Measurements from ENCODE around the gene CROCC2.

Gene CROCC2

GRCh38 chr2:240991378-240992263 is 85.5 kb downstream of the CROCC2 start:
- DNase-seq = peak; percentile 34 to 63

- DNase-seq = no peak
Measured at GRCh38 chr2:240992572-240993291, 86.6 kb downstream of the CROCC2 start.

- DNase-seq = no peak
Measured at GRCh38 chr2:240993446-240994170, 87.5 kb downstream of the CROCC2 start.

GRCh38 chr2:240994171-240994896 is 88.2 kb downstream of the CROCC2 start:
- DNase-seq = no peak

GRCh38 chr2:240995041-240996021 is 89.2 kb downstream of the CROCC2 start:
- DNase-seq = no peak

- no peak for DNase-seq
Measured at GRCh38 chr2:240996161-240996833, 90.2 kb downstream of the CROCC2 start.

- DNase-seq = no peak
Measured at GRCh38 chr2:240996834-240997140, 90.7 kb downstream of the CROCC2 start.

GRCh38 chr2:240997141-240997855 is 91.2 kb downstream of the CROCC2 start:
- DNase-seq = no peak

- DNase-seq = peak in 1 of 2 experiments; percentile 4
Measured at GRCh38 chr2:240997856-240998705, 91.9 kb downstream of the CROCC2 start, which contains the start of gene SNED1. Gene SNED1 (plus strand): TSS chr2:240998618. CDS start chr2:240998838, 220 bp downstream.

GRCh38 chr2:240998706-240998994 is 92.5 kb downstream of the CROCC2 start:
- DNase-seq = no peak

- DNase-seq = no peak
Measured at GRCh38 chr2:240998995-240999791, 93.1 kb downstream of the CROCC2 start.

- DNase-seq = no peak
Measured at GRCh38 chr2:240999873-241000541, 93.9 kb downstream of the CROCC2 start.

- DNase-seq = no peak
Measured at GRCh38 chr2:241000831-241001321, 94.7 kb downstream of the CROCC2 start.

- DNase-seq = no peak
Measured at GRCh38 chr2:241001413-241002274, 95.5 kb downstream of the CROCC2 start.

- DNase-seq = no peak
Measured at GRCh38 chr2:241002275-241003046, 96.3 kb downstream of the CROCC2 start.

GRCh38 chr2:241003047-241003360 is 96.9 kb downstream of the CROCC2 start:
- no peak for DNase-seq

All from NCI-H187 (cell line).